Vagina (tissue), 2 donors: ENCODE measurements around the gene TKTL1.

Source experiments
- POLR2A ChIP-seq, 2 donors: fragments of 450-650 bp; IDR thresholded peaks; one replicate each; pipeline ENCODE4 v1.6.1; 2017; ENCODE audit warnings: antibody characterized with exemption in 2 of 2, mild to moderate bottlenecking in 2 of 2, moderate library complexity in 2 of 2
- TF ChIP-seq, protein P1 (sequence below), 3 experiments: fragments of 450-650 bp in 2 of 3; fragments of 200-600 bp in 1 of 3; sonication (generic) in 1 of 3; IDR thresholded peaks; one replicate each; pipeline ENCODE4 v1.5.1; 2017 to 2019; ENCODE audit warnings: antibody characterized with exemption in 3 of 3, mild to moderate bottlenecking in 2 of 3, moderate library complexity in 2 of 3

DNA sequence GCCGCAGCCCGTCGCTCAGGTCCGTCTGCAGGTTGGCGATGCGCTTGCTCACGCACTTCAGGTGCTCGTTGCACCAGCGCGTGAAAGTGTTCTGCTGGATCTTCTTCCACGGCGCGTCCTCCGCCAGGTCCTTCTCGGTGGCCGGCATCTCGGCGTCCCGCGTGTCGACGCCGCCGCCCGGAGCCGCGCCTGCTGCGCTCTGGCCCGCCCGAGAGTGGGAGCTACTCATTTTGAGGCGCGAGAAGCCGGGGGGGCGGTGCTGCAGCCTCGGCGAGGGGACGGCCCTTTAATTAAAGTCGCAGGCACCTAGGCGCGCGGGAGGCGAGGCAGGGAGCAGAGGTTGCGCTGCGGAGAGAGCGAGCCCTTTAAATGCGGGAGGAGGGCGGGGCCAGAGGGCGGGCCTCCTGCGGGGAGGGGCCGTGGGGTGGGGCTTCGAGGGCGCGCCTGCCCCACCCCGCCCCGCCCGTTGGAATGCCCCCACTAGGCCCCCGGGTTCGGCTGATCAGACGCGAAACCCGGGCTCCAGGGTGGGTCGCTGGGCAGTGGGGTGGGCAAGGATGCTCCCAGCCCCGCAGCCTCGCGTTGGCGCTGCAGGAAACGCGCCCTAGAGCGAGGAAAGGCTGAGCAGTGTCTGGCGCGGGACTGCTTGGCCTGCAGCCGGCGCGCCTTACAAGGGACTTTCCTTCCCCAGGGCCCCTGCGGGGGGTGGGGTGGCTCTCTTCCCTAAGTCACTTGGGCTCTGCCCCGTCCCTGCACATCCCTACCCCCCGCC, 75.6 kb downstream of the TKTL1 start:
- TF ChIP-seq, protein P1, sequence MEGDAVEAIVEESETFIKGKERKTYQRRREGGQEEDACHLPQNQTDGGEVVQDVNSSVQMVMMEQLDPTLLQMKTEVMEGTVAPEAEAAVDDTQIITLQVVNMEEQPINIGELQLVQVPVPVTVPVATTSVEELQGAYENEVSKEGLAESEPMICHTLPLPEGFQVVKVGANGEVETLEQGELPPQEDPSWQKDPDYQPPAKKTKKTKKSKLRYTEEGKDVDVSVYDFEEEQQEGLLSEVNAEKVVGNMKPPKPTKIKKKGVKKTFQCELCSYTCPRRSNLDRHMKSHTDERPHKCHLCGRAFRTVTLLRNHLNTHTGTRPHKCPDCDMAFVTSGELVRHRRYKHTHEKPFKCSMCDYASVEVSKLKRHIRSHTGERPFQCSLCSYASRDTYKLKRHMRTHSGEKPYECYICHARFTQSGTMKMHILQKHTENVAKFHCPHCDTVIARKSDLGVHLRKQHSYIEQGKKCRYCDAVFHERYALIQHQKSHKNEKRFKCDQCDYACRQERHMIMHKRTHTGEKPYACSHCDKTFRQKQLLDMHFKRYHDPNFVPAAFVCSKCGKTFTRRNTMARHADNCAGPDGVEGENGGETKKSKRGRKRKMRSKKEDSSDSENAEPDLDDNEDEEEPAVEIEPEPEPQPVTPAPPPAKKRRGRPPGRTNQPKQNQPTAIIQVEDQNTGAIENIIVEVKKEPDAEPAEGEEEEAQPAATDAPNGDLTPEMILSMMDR (IDR thresholded peaks at IDR 0.05): no peak
- peak; percentile 78 to 97 for TF ChIP-seq POLR2A (IDR thresholded peaks at IDR 0.05)
